Measurements from ENCODE around the gene ACAP2. TPM values are rescaled to one million over a fixed set of nuclear protein-coding genes. Genes with fewer than 3 reads are reported as not detected.

Gene ACAP2
- total and polyA plus RNA-seq, 10 donors: 11.2 to 127 (median 97.9) TPM

DNA sequence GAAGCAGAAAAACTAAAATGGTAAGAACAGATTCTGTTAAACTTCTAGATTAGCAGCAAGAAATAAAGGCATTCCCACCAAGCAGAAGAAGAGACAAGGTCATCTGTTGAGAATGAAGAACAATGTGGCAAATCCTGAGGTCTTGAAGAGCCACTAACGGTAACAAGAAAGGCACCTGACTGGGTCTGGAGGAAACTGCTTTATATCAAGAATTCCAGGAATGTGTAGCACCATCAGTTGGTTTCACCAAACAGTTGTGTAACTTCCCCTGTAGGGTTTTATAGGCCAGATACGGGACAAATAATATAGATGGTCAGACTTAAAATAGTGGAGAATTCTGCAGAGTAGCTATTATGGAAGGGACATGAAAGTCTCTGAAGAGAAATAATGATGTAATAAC is 57.3 kb downstream of the ACAP2 start:
- Histone ChIP-seq H3K4me1 (peaks cover 0 to 19% (median 2%) of the 10 kb centered on the region in 6 donors), H3K36me3 (peaks cover 0 to 65% (median 15%) of the 10 kb centered on the region in 6 donors), H3K9me3 (no peaks in the 10 kb centered on the region), H3K4me3 (no peak overlapping the region), H3K27ac (no peak overlapping the region), H3K27me3 (replicated peaks in 1 of 7) (no peaks in the 10 kb centered on the region)
- TF ChIP-seq POLR2AphosphoS5 (IDR thresholded peaks at IDR 0.05): no peak
- no peak for TF ChIP-seq POLR2A (IDR thresholded peaks at IDR 0.05)
- TF ChIP-seq, protein P1, sequence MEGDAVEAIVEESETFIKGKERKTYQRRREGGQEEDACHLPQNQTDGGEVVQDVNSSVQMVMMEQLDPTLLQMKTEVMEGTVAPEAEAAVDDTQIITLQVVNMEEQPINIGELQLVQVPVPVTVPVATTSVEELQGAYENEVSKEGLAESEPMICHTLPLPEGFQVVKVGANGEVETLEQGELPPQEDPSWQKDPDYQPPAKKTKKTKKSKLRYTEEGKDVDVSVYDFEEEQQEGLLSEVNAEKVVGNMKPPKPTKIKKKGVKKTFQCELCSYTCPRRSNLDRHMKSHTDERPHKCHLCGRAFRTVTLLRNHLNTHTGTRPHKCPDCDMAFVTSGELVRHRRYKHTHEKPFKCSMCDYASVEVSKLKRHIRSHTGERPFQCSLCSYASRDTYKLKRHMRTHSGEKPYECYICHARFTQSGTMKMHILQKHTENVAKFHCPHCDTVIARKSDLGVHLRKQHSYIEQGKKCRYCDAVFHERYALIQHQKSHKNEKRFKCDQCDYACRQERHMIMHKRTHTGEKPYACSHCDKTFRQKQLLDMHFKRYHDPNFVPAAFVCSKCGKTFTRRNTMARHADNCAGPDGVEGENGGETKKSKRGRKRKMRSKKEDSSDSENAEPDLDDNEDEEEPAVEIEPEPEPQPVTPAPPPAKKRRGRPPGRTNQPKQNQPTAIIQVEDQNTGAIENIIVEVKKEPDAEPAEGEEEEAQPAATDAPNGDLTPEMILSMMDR (IDR thresholded peaks at IDR 0.05 in 8 of 11, conservative IDR thresholded peaks at IDR 0.05 in 3 of 11): no peak
- 42 to 75% (median 49%) methylated on average over 2 of the region's 2 CpGs for WGBS, 5 donors
- intact Hi-C loops (cut with DNase I; ENCODE audit: low total_unique reads): no loop called here
- DNase-seq: no peak

DNA sequence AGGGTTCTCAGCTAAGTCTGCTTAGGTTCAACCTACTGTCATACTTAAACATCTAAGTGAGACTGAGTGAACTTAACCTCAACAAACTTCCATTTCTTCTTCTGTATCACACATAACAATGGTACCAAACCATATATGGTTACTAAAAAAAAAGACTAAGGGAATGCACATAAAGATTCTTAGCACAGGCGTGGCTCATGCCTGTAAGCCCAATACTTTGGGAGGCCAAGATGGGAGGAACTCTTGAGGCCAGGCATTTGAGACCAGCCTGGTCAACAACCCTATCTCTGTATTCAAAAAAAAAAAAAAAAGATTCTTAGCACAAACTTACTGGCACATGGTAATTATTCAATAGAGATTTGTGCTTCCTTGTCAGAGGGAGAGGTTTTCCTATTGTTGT is 57.9 kb downstream of the ACAP2 start:
- intact Hi-C loops (cut with DNase I; ENCODE audit: low total_unique reads): no loop called here
- TF ChIP-seq POLR2AphosphoS5 (IDR thresholded peaks at IDR 0.05): no peak
- H3K27me3 ChIP-seq (replicated peaks in 1 of 7): no peaks in the 10 kb centered on the region
- DNase-seq: no peak
- no peaks in the 10 kb centered on the region for H3K9me3 ChIP-seq
- 94 to 100% (median 100%) methylated on average over 1 of the region's 1 CpG for WGBS, 5 donors
- H3K36me3 ChIP-seq: peaks cover 0 to 63% (median 12%) of the 10 kb centered on the region in 6 donors
- no peak overlapping the region for H3K4me3 ChIP-seq
- H3K27ac ChIP-seq: no peak overlapping the region
- peaks cover 0 to 19% (median 2%) of the 10 kb centered on the region in 6 donors for H3K4me1 ChIP-seq

DNA sequence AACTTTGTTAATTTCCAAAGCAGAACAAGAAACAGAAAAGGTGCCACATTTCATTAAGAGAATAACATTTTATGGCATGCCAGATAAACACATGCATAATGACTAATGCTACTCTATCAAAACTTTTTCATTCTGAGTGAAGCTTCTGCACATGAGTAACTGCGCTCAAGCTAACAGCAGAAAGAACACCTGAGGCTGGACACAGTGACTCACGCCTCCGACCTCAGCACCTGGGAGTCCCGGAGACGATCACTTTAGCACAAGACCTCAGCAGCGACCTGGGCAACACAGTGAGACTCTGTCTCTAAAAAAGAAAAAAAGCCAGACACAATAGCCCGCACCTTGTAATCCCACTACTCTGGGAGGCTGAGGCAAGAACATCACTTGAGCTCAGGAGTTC is 70.6 kb downstream of the ACAP2 start:
- peaks cover 0 to 2% (median 0%) of the 10 kb centered on the region in 6 donors for H3K4me1 ChIP-seq
- H3K27me3 ChIP-seq (replicated peaks in 1 of 7): no peaks in the 10 kb centered on the region
- no peak for DNase-seq
- intact Hi-C loops (cut with DNase I; ENCODE audit: low total_unique reads): no loop called here
- H3K27ac ChIP-seq: no peak overlapping the region
- H3K4me3 ChIP-seq: no peak overlapping the region
- peaks cover 0 to 83% (median 29%) of the 10 kb centered on the region in 6 donors for H3K36me3 ChIP-seq
- WGBS, 5 donors: 96 to 98% (median 97%) methylated on average over 7 of the region's 7 CpGs
- no peaks in the 10 kb centered on the region for H3K9me3 ChIP-seq
- TF ChIP-seq, protein P1 (IDR thresholded peaks at IDR 0.05 in 8 of 11, conservative IDR thresholded peaks at IDR 0.05 in 3 of 11): no peak
- no peak for TF ChIP-seq POLR2A (IDR thresholded peaks at IDR 0.05)
- no peak for TF ChIP-seq POLR2AphosphoS5 (IDR thresholded peaks at IDR 0.05)

DNA sequence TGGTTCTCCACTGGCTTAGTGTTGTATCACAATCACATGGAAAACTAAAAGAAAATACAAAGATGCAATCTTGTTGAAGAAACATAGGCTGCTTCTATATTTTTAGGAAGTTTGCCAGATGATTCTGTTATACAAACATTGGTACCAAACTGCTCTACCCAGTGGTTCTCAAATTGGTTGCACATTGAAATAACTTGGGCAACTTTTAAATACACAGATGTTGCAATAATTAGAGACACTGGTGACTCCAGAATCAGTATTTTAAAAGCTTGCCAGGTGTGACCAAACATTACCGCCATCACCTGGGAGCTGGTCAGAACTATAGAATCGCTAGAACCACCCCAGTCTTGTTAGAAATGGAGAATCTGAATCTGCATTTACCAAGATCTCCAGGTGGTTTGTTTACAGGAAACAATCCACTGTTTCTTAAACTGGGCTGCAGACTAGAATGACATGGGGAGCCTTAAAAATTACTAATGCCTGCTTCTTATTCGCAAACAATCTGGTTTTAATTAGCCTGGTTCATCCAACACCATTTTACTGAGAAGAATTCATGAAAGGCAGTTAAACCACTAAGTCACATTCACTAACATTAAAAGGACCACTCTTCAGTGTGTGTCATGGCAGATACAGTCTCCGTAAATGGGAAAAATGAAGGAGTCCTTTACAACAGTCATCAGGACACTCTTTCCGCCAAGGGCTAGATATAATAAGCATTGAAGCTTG is 76.5 kb downstream of the ACAP2 start:
- TF ChIP-seq POLR2A (IDR thresholded peaks at IDR 0.05) (no peak), POLR2AphosphoS5 (IDR thresholded peaks at IDR 0.05) (no peak)
- TF ChIP-seq, protein P1 (IDR thresholded peaks at IDR 0.05 in 8 of 11, conservative IDR thresholded peaks at IDR 0.05 in 3 of 11): no peak
- Histone ChIP-seq H3K4me3 (no peak overlapping the region), H3K27ac (no peak overlapping the region), H3K4me1 (no peaks in the 10 kb centered on the region), H3K27me3 (replicated peaks in 1 of 7) (no peaks in the 10 kb centered on the region), H3K36me3 (peaks cover 0 to 68% (median 12%) of the 10 kb centered on the region in 6 donors), H3K9me3 (peaks cover 0 to 10% (median 0%) of the 10 kb centered on the region in 8 donors)
- WGBS, 5 donors: 97 to 99% (median 98%) methylated on average over 5 of the region's 5 CpGs
- intact Hi-C loops (cut with DNase I; ENCODE audit: low total_unique reads): no loop called here
- no peak for DNase-seq

Data from spleen (tissue), 11 donors.